Left ventricle myocardium inferior (tissue), 1 donor: Measurements from ENCODE around the gene MYOCD. TPM values are rescaled to one million over a fixed set of nuclear protein-coding genes. Genes with fewer than 3 reads are reported as not detected.

Experiments
- DNase-seq: peaks from one replicate; pipeline ENCODE4 v3.0.0-alpha.2; 2020
- H3K27ac ChIP-seq: fragments of 200-600 bp; replicated peaks from 2 replicates; pipeline ENCODE4 v1.8.0; 2021
- H3K27me3 ChIP-seq: fragments of 200-600 bp; 2 replicates; pipeline ENCODE4 v1.8.0; 2021; ENCODE audit warnings: low read depth
- H3K36me3 ChIP-seq: fragments of 200-600 bp; 2 replicates; pipeline ENCODE4 v1.8.0; 2021
- H3K4me1 ChIP-seq: fragments of 200-600 bp; 2 replicates; pipeline ENCODE4 v1.8.0; 2021
- H3K4me3 ChIP-seq: fragments of 200-600 bp; 2 replicates; pipeline ENCODE4 v1.8.0; 2021; ENCODE audit warnings: mild to moderate bottlenecking, moderate library complexity
- H3K9me3 ChIP-seq: fragments of 200-600 bp; replicated peaks from 2 replicates; pipeline ENCODE4 v1.8.0; 2021
- CTCF ChIP-seq: fragments of 200-600 bp; IDR thresholded peaks from 2 replicates; pipeline ENCODE4 v1.8.0; 2021; ENCODE audit warnings: antibody characterized with exemption, mild to moderate bottlenecking, borderline replicate concordance
- intact Hi-C: fragments of 100-400 bp; cut with micrococcal nuclease; formaldehyde crosslinking; loops from one replicate; pipeline ENCODE4 v1.11.0; 2022
- total RNA-seq: library from RNA; stranded (reverse); fragmentation: NEBNext Ultra II Directional; extraction: Animal tissue kit (Norgen Biotek cat#: 25700); gene quantifications from one replicate; pipeline ENCODE4 v1.2.1, GENCODE V29; 2021
- donor health status: DM: no; HTN: yes; CAD: no; lungs with severe emphysema.

MYOCD gene
- total RNA-seq, 1 donor from 2014 or later: 57.3 TPM

GRCh38 chr17:12706070-12706469 is 40.4 kb downstream of the MYOCD start:
- Histone ChIP-seq H3K9me3 (peaks cover 12% of the 10 kb centered on the region), H3K27ac (no peak overlapping the region), H3K36me3 (no peaks in the 10 kb centered on the region), H3K4me3 (no peak overlapping the region), H3K4me1 (peaks cover 30% of the 10 kb centered on the region), H3K27me3 (no peaks in the 10 kb centered on the region)
- intact Hi-C loops: no loop called here
- no peak for TF ChIP-seq CTCF
- DNase-seq: no peak

- H3K27me3 ChIP-seq: no peaks in the 10 kb centered on the region
- H3K4me1 ChIP-seq: peaks cover 35% of the 10 kb centered on the region
- peaks cover 6% of the 10 kb centered on the region for H3K9me3 ChIP-seq
- intact Hi-C loops: no loop called here
- no peak overlapping the region for H3K4me3 ChIP-seq
- no peak for TF ChIP-seq CTCF
- H3K36me3 ChIP-seq: peaks cover 4% of the 10 kb centered on the region
- no peak for DNase-seq
- no peak overlapping the region for H3K27ac ChIP-seq
These were observed 43.4 kb downstream of the MYOCD start for GRCh38 chr17:12709063-12709462.

- intact Hi-C loops: no loop called here
- no peaks in the 10 kb centered on the region for H3K9me3 ChIP-seq
- H3K36me3 ChIP-seq: peaks cover 7% of the 10 kb centered on the region
- no peaks in the 10 kb centered on the region for H3K27me3 ChIP-seq
- DNase-seq: no peak
- no peak overlapping the region for H3K4me3 ChIP-seq
- TF ChIP-seq CTCF: no peak
- peak overlapping the region; percentile 48 for H3K27ac ChIP-seq
- H3K4me1 ChIP-seq: peaks cover 41% of the 10 kb centered on the region
These were observed 46.7 kb downstream of the MYOCD start for GRCh38 chr17:12712415-12712814.

- Histone ChIP-seq H3K27me3 (no peaks in the 10 kb centered on the region), H3K4me3 (no peak overlapping the region), H3K36me3 (peaks cover 12% of the 10 kb centered on the region), H3K4me1 (peaks cover 41% of the 10 kb centered on the region), H3K9me3 (no peaks in the 10 kb centered on the region), H3K27ac (peak overlapping the region; percentile 48)
- intact Hi-C loops: no loop called here
- no peak for DNase-seq
- TF ChIP-seq CTCF: no peak
These were observed 47.3 kb downstream of the MYOCD start for GRCh38 chr17:12712941-12713340.

GRCh38 chr17:12719948-12720347 is 54.3 kb downstream of the MYOCD start:
- peaks cover 19% of the 10 kb centered on the region for H3K36me3 ChIP-seq

More at GRCh38 chr17:12719948-12720347, 54.3 kb downstream of the MYOCD start:
- intact Hi-C loops: no loop called here
- no peaks in the 10 kb centered on the region for H3K27me3 ChIP-seq
- no peak for TF ChIP-seq CTCF
- no peaks in the 10 kb centered on the region for H3K9me3 ChIP-seq
- no peak overlapping the region for H3K4me3 ChIP-seq
- DNase-seq: no peak
- no peak overlapping the region for H3K27ac ChIP-seq
- peaks cover 24% of the 10 kb centered on the region for H3K4me1 ChIP-seq
